H9 (cell line): Measurements from ENCODE around the gene NKAIN2. TPM values are rescaled to one million over a fixed set of nuclear protein-coding genes. Genes with fewer than 3 reads are reported as not detected.

Source experiments
- DNase-seq: peaks from one replicate; pipeline ENCODE4 v3.0.0-alpha.2; 2017
- H2AFZ ChIP-seq: one replicate; pipeline ENCODE4 v1.6.1; 2013; ENCODE audit warnings: mild to moderate bottlenecking, low read length, control low read depth, moderate library complexity
- H2AK5ac ChIP-seq: 2 replicates; pipeline ENCODE4 v1.6.1; 2013; ENCODE audit warnings: low read length, control low read depth, mixed read lengths; ENCODE audit not compliant: insufficient read length
- H2BK120ac ChIP-seq: one replicate; pipeline ENCODE4 v1.6.1; 2013; ENCODE audit warnings: low read depth, mild to moderate bottlenecking, low read length, control low read depth, inconsistent platforms; ENCODE audit not compliant: poor library complexity, severe bottlenecking
- H2BK12ac ChIP-seq: 2 replicates; pipeline ENCODE4 v1.6.1; 2013; ENCODE audit warnings: low read length, control low read depth, mixed read lengths, low read depth; ENCODE audit not compliant: insufficient read length
- H2BK15ac ChIP-seq: 2 replicates; pipeline ENCODE4 v1.6.1; 2013; ENCODE audit warnings: low read depth, low read length, control low read depth
- H2BK20ac ChIP-seq: one replicate; pipeline ENCODE4 v1.6.1; 2013; ENCODE audit warnings: low read depth, mild to moderate bottlenecking, low read length, control low read depth, inconsistent platforms; ENCODE audit not compliant: poor library complexity, severe bottlenecking
- H2BK5ac ChIP-seq: 2 replicates; pipeline ENCODE4 v1.6.1; 2013; ENCODE audit warnings: low read length, control low read depth, mixed read lengths; ENCODE audit not compliant: insufficient read length
- H3K14ac ChIP-seq: 2 replicates; pipeline ENCODE4 v1.6.1; 2013; ENCODE audit warnings: low read length, control low read depth; ENCODE audit not compliant: insufficient read depth
- H3K18ac ChIP-seq: 2 replicates; pipeline ENCODE4 v1.6.1; 2013; ENCODE audit warnings: low read depth, mild to moderate bottlenecking, mixed read lengths, low read length, control low read depth; ENCODE audit not compliant: insufficient read length
- H3K23ac ChIP-seq: 2 replicates; pipeline ENCODE4 v1.6.1; 2013; ENCODE audit warnings: low read length, control low read depth, mixed read lengths, low read depth; ENCODE audit not compliant: insufficient read length
- H3K23me2 ChIP-seq: 2 replicates; pipeline ENCODE4 v1.6.1; 2013; ENCODE audit warnings: low read depth, mild to moderate bottlenecking, mixed read lengths, low read length, control low read depth; ENCODE audit not compliant: insufficient read length, poor library complexity, severe bottlenecking
- H3K27ac ChIP-seq: 2 replicates; pipeline ENCODE4 v1.5.1; 2013; ENCODE audit warnings: low read length, control low read depth, mixed read lengths, low read depth; ENCODE audit not compliant: insufficient read length
- H3K27me3 ChIP-seq: 2 replicates; pipeline ENCODE4 v1.6.1; 2013; ENCODE audit warnings: low read length, control low read depth, inconsistent platforms; ENCODE audit not compliant: insufficient read depth
- H3K4ac ChIP-seq: 2 replicates; pipeline ENCODE4 v1.6.1; 2013; ENCODE audit warnings: low read depth, mild to moderate bottlenecking, control low read depth, inconsistent platforms, low read length, moderate library complexity
- H3K4me1 ChIP-seq: 2 replicates; pipeline ENCODE4 v1.6.1; 2013; ENCODE audit warnings: low read length, control low read depth, inconsistent platforms; ENCODE audit not compliant: insufficient read depth
- H3K4me2 ChIP-seq: 2 replicates; pipeline ENCODE4 v1.6.1; 2013; ENCODE audit warnings: low read length, control low read depth, mixed read lengths; ENCODE audit not compliant: insufficient read length, insufficient read depth
- H3K56ac ChIP-seq: 2 replicates; pipeline ENCODE4 v1.6.1; 2013; ENCODE audit warnings: low read depth, mild to moderate bottlenecking, mixed read lengths, low read length, control low read depth; ENCODE audit not compliant: insufficient read length
- H3K79me1 ChIP-seq: 2 replicates; pipeline ENCODE4 v1.6.1; 2013; ENCODE audit warnings: low read depth, mild to moderate bottlenecking, moderate library complexity, low read length, control low read depth, inconsistent platforms; ENCODE audit not compliant: insufficient read depth, poor library complexity, severe bottlenecking
- H3K79me2 ChIP-seq: 2 replicates; pipeline ENCODE4 v1.6.1; 2013; ENCODE audit warnings: low read length, control low read depth, inconsistent platforms; ENCODE audit not compliant: insufficient read depth
- H3K9ac ChIP-seq: 2 replicates; pipeline ENCODE4 v1.6.1; 2013; ENCODE audit warnings: low read length, control low read depth, mixed read lengths; ENCODE audit not compliant: insufficient read length; ENCODE audit errors: extremely low read depth
- H3K9me3 ChIP-seq: one replicate; pipeline ENCODE4 v1.6.1; 2013; ENCODE audit warnings: low read depth, low read length, inconsistent platforms; ENCODE audit not compliant: control insufficient read depth
- H3T11ph ChIP-seq: one replicate; pipeline ENCODE4 v1.6.1; 2013; ENCODE audit warnings: mild to moderate bottlenecking, low read length, control low read depth, inconsistent platforms
- H4K20me1 ChIP-seq: one replicate; pipeline ENCODE4 v1.6.1; 2013; ENCODE audit not compliant: control insufficient read depth, insufficient read length, insufficient read depth
- H4K5ac ChIP-seq: 2 replicates; pipeline ENCODE4 v1.6.1; 2013; ENCODE audit warnings: low read depth, mild to moderate bottlenecking, mixed read lengths, low read length, control low read depth; ENCODE audit not compliant: insufficient read length
- H4K8ac ChIP-seq: replicated peaks from 2 replicates; pipeline ENCODE4 v1.6.1; 2013; ENCODE audit warnings: low read length, control low read depth, mixed read lengths, low read depth; ENCODE audit not compliant: insufficient read length
- H4K91ac ChIP-seq: 2 replicates; pipeline ENCODE4 v1.6.1; 2013; ENCODE audit warnings: low read depth, mild to moderate bottlenecking, moderate library complexity, mixed read lengths, low read length, control low read depth; ENCODE audit not compliant: insufficient read length
- H3K27ac Mint-ChIP-seq, 3 experiments: 2 replicates in 2 of 3; 3 replicates in 1 of 3; pipeline ENCODE4 v1.8.0; 2020 to 2021; ENCODE audit warnings: mixed read lengths in 3 of 3, mild to moderate bottlenecking in 1 of 3, moderate library complexity in 1 of 3
- H3K27me3 Mint-ChIP-seq: 2 replicates; pipeline ENCODE4 v1.8.0; 2021; ENCODE audit warnings: low read depth, mild to moderate bottlenecking, moderate library complexity, mixed read lengths
- H3K36me3 Mint-ChIP-seq, 3 experiments: 2 replicates in 2 of 3; 3 replicates in 1 of 3; pipeline ENCODE4 v1.8.0; 2020 to 2021; ENCODE audit warnings: low read depth in 3 of 3, mixed read lengths in 3 of 3; ENCODE audit not compliant: insufficient read depth in 1 of 3
- H3K4me1 Mint-ChIP-seq, 2 experiments: 2 replicates each; pipeline ENCODE4 v1.8.0; 2020; ENCODE audit warnings: mixed read lengths in 2 of 2
- H3K4me3 Mint-ChIP-seq, 2 experiments: 2 replicates in 1 of 2; 3 replicates in 1 of 2; pipeline ENCODE4 v1.8.0; 2020 to 2021; ENCODE audit warnings: mild to moderate bottlenecking in 2 of 2, mixed read lengths in 2 of 2, moderate library complexity in 1 of 2
- H3K9me3 Mint-ChIP-seq, 2 experiments: 2 replicates in 1 of 2; 3 replicates in 1 of 2; pipeline ENCODE4 v1.8.0; 2020; ENCODE audit warnings: mild to moderate bottlenecking in 2 of 2, mixed read lengths in 2 of 2, moderate library complexity in 1 of 2
- WGBS: extraction: QIAGEN DNeasy Blood & Tissue Kit; methylation state at CpG from one replicate; pipeline ENCODE4 v1.1.7; 2013; ENCODE audit warnings: missing lambda C conversion rate, low lambda C conversion rate, mixed read lengths; ENCODE audit not compliant: insufficient read length; ENCODE audit errors: extremely low coverage; 5-methylcytosine and 5-hydroxymethylcytosine counted together
- total RNA-seq: library from RNA; stranded (reverse); gene quantifications from 2 replicates; pipeline ENCODE4 v1.2.1, GENCODE V29; 2021
- TF ChIP-seq, protein P1 (sequence below): fragments of 200-600 bp; sonication (generic); conservative IDR thresholded peaks from 3 replicates; pipeline ENCODE4 v1.8.0; 2021; ENCODE audit warnings: antibody characterized with exemption, mild to moderate bottlenecking

NKAIN2 gene
- total RNA-seq, 1 experiment from 2014 or later = 0.17 TPM

DNA sequence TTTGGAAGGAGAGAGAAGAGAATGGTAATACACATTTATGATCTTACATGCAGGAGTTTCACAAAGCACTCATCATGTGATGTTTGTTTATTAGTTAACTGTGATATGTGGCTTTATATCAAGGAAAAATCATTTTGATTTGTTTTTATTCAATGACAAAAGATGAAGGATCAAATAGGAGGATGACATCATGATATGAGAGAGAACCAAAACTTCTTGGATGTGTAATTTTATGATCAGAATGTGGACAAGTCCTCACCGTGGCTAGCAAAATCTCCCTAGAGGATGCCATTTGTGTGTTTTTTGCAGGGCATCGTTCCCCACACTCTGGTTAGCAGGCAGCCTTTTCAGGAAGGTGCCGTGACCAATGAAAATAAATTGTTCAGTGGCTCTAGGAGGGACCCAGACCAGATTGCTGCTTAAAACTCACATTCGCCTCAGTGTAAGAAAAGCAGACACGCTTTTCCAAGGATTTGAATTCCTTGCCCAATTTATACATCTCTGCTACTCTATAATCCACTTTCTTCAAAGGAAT, 552.7 kb downstream of the NKAIN2 start:
- Histone ChIP-seq H2BK120ac (no peak overlapping the region), H2BK12ac (no peak overlapping the region), H2BK5ac (no peak overlapping the region), H2AFZ (no peak overlapping the region), H3K9ac (no peak overlapping the region), H3K23ac (no peak overlapping the region), H3K14ac (no peak overlapping the region), H3K18ac (no peak overlapping the region), H3T11ph (no peak overlapping the region), H2BK20ac (no peak overlapping the region), H3K27ac (no peak overlapping the region), H3K4ac (no peak overlapping the region), H3K4me2 (no peak overlapping the region), H4K8ac (no peak overlapping the region), H2AK5ac (no peak overlapping the region), H4K5ac (no peak overlapping the region), H3K4me1 (no peaks in the 10 kb centered on the region), H3K56ac (no peak overlapping the region), H4K91ac (no peak overlapping the region), H3K9me3 (no peaks in the 10 kb centered on the region), H2BK15ac (no peak overlapping the region), H3K23me2 (no peaks in the 10 kb centered on the region), H3K27me3 (no peaks in the 10 kb centered on the region), H3K79me2 (no peaks in the 10 kb centered on the region), H4K20me1 (no peaks in the 10 kb centered on the region), H3K79me1 (no peaks in the 10 kb centered on the region)
- Mint-ChIP-seq H3K9me3 (no peaks in the 10 kb centered on the region), H3K4me3 (no peak overlapping the region), H3K4me1 (no peaks in the 10 kb centered on the region; a peak in 2 of 4 replicates), H3K36me3 (peaks cover 0 to 1% (median 0%) of the 10 kb centered on the region in 3 experiments; a peak in 2 of 7 replicates), H3K27me3 (no peaks in the 10 kb centered on the region), H3K27ac (no peak overlapping the region)
- TF ChIP-seq, protein P1, sequence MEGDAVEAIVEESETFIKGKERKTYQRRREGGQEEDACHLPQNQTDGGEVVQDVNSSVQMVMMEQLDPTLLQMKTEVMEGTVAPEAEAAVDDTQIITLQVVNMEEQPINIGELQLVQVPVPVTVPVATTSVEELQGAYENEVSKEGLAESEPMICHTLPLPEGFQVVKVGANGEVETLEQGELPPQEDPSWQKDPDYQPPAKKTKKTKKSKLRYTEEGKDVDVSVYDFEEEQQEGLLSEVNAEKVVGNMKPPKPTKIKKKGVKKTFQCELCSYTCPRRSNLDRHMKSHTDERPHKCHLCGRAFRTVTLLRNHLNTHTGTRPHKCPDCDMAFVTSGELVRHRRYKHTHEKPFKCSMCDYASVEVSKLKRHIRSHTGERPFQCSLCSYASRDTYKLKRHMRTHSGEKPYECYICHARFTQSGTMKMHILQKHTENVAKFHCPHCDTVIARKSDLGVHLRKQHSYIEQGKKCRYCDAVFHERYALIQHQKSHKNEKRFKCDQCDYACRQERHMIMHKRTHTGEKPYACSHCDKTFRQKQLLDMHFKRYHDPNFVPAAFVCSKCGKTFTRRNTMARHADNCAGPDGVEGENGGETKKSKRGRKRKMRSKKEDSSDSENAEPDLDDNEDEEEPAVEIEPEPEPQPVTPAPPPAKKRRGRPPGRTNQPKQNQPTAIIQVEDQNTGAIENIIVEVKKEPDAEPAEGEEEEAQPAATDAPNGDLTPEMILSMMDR = no peak
- WGBS = no CpG with 5 or more reads among the region's 5 CpGs
- no peak for DNase-seq
